Measurements from ENCODE around the gene DYNLT5.
"Not testable (repeated sequence)": the region's sequence is repeated elsewhere in the genome, so short reads cannot be mapped to it uniquely, and the experiment has no call there.

The DYNLT5 gene

DNA sequence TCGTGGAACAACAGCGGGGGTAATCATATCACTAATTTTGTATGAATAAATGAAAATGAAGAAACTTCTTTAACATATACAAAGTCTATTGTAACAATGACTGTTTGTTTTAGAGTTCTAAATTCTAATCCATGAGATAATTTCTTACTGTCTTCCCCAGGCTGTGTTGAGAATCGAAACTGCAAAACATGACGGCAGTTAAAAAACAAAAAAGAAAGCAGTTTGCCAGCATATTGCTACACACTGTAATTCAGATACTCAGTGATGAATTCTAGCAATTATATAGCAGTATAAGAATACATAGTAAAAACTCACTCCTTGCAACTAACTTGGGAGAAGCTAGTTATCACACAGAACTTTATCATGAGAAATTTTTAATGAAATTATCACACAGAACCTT lies 26.7 kb downstream of the DYNLT5 start:
- DNase-seq (ENCODE audit: low read depth): no peak
- in situ Hi-C loops (cut with HindIII; ENCODE audit: low sequenced_read_pairs): loop anchor here (25.0 kb wide), 1 partner anchor 408 kb away; no protein-coding TSS in a partner anchor
- TF ChIP-seq, protein P1, sequence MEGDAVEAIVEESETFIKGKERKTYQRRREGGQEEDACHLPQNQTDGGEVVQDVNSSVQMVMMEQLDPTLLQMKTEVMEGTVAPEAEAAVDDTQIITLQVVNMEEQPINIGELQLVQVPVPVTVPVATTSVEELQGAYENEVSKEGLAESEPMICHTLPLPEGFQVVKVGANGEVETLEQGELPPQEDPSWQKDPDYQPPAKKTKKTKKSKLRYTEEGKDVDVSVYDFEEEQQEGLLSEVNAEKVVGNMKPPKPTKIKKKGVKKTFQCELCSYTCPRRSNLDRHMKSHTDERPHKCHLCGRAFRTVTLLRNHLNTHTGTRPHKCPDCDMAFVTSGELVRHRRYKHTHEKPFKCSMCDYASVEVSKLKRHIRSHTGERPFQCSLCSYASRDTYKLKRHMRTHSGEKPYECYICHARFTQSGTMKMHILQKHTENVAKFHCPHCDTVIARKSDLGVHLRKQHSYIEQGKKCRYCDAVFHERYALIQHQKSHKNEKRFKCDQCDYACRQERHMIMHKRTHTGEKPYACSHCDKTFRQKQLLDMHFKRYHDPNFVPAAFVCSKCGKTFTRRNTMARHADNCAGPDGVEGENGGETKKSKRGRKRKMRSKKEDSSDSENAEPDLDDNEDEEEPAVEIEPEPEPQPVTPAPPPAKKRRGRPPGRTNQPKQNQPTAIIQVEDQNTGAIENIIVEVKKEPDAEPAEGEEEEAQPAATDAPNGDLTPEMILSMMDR (IDR thresholded peaks at IDR 0.05; ENCODE audit: low read depth, low read length, missing control alignments): no peak
- no peak overlapping the region for H3K4me3 ChIP-seq (ENCODE audit: low read depth, low read length)

DNA sequence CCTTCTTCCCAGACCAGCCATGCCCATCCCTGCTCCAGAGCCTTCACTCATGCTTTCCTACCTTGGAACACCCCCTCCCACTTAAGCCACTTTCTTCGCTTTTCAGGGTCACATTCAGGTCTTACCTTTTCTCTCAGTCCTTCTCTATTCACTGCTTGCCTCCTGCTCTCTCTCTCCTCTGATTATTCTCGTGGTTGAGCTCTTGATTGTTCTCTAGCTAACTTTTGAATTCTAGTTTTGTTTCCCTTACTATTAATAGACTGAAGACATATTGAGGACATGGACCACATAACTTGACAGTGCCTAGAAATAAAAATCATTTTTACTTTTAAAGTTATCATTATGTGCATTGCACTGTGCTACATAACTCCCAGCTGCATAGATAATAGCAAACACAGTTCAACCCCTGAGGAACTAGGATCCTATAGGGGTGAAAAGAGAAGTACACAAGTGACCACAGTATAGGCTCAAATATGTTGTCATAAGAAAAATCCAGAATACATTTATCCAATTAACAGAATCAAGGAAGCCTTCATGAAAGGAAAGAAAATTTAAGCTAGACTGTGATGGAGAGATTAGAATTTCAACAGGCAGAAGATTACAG lies 27.3 kb downstream of the DYNLT5 start:
- H3K4me3 ChIP-seq (ENCODE audit: low read depth, low read length): no peak overlapping the region
- DNase-seq (ENCODE audit: low read depth): no peak
- in situ Hi-C loops (cut with HindIII; ENCODE audit: low sequenced_read_pairs): loop anchor here (25.0 kb wide), 1 partner anchor 408 kb away; no protein-coding TSS in a partner anchor
- TF ChIP-seq, protein P1 (IDR thresholded peaks at IDR 0.05; ENCODE audit: low read depth, low read length, missing control alignments): no peak

- not testable (repeated sequence) for DNase-seq (ENCODE audit: low read depth); H3K4me3 ChIP-seq (ENCODE audit: low read depth, low read length)
- in situ Hi-C loops (cut with HindIII; ENCODE audit: low sequenced_read_pairs): loop anchor here (25.0 kb wide), 1 partner anchor 402 kb away; no protein-coding TSS in a partner anchor
Measured at GRCh38 chr1:66785800-66786199, 33.5 kb downstream of the DYNLT5 start.

- no peak overlapping the region for H3K4me3 ChIP-seq (ENCODE audit: low read depth, low read length)
- DNase-seq (ENCODE audit: low read depth): no peak
- in situ Hi-C loops (cut with HindIII; ENCODE audit: low sequenced_read_pairs): loop anchor here (25.0 kb wide), 1 partner anchor 400 kb away; no protein-coding TSS in a partner anchor
- TF ChIP-seq, protein P1 (IDR thresholded peaks at IDR 0.05; ENCODE audit: low read depth, low read length, missing control alignments): no peak
Measured at GRCh38 chr1:66787641-66788040, 35.4 kb downstream of the DYNLT5 start.

DNA sequence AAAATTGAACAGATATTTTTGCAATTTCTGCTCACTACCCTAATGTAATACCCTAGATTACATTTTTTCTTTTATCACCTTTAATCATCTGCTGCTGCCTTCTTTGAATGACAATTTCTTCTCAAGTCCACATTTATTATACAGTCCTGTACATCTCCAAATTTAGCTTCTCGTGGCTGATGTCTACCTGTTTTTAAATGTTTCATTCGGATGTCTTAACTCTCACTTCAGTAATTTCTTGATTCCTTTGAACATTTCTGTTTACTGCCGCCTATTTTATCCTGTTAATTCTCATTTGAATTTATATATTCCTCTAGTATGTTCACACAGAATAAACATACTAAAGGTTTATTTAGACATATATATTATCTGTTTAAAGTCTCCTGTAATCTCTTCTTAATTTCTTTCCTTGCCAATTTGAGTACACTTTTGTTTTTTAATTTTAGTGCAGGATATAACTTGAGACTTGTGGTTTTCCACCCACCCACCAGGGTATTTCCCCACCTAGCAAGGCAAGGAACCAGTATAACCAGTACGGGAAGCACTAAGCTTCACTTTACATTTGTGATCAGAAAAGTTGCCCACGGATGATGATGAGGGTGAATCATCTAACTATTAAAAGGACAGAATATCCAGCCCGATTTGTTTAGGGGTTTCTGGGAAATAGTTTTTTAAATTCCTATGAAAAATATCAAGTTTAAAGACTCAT lies 36.1 kb downstream of the DYNLT5 start:
- in situ Hi-C loops (cut with HindIII; ENCODE audit: low sequenced_read_pairs): loop anchor here (25.0 kb wide), 1 partner anchor 399 kb away; no protein-coding TSS in a partner anchor
- no peak overlapping the region for H3K4me3 ChIP-seq (ENCODE audit: low read depth, low read length)
- TF ChIP-seq, protein P1 (IDR thresholded peaks at IDR 0.05; ENCODE audit: low read depth, low read length, missing control alignments): no peak
- DNase-seq (ENCODE audit: low read depth): no peak

DNA sequence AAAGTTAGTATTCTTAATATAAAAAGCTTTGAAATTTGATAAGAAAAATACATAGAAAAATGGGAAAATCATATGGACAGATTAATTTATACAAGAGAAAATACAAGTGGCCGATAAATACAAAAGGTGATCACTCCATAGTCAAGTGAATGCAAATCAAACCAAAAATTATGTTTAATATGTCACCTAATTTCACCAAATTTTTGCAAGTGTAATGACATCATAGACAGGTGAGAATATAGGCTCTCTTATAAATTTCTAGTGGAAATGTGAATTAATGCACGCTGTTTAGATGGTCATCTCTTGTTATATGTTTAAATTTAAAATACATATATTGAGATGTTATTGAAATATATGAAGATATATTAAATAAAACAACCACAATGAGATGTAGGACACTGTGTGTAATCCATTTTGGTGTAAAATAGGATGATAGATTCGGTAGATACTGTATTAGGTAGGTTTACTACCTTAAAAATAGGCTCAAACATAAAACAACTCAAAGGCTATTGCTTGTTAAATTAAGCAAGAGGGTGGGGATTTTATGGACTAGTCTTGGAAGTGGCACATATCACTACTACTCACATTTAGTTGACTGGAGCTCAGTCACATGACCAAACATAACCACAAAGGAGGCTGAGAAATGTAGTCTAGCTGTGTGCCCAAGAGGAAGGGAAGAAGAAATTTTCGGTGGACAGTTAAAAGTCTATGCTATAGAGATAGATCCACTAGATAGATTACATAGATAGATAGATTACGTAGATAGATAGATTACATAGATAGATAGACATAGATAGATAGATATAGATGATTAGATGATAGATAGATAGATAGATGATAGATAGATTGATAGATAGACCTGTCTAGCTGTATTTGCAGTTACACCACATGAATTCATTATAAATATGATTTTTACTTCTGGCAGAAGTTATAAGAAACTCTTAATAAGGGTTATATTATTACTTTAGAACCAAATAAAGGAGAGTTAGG lies 39.7 kb downstream of the DYNLT5 start:
- no peak for DNase-seq (ENCODE audit: low read depth)
- TF ChIP-seq, protein P1 (IDR thresholded peaks at IDR 0.05; ENCODE audit: low read depth, low read length, missing control alignments): no peak
- in situ Hi-C loops (cut with HindIII; ENCODE audit: low sequenced_read_pairs): loop anchor here (25.0 kb wide), 1 partner anchor 395 kb away; no protein-coding TSS in a partner anchor
- H3K4me3 ChIP-seq (ENCODE audit: low read depth, low read length): no peak overlapping the region

- H3K4me3 ChIP-seq (ENCODE audit: low read depth, low read length); DNase-seq (ENCODE audit: low read depth): not testable (repeated sequence)
- in situ Hi-C loops (cut with HindIII; ENCODE audit: low sequenced_read_pairs): loop anchor here (25.0 kb wide), 1 partner anchor 391 kb away; no protein-coding TSS in a partner anchor
Measured at GRCh38 chr1:66795839-66796238, 43.6 kb downstream of the DYNLT5 start.
